GM21576 (cell line): ENCODE results near the gene SPTBN1.
A peak's percentile ranks its signal among the peaks of the same experiment; 100 is the strongest.
"Not testable (repeated sequence)": the region's sequence is repeated elsewhere in the genome, so short reads cannot be mapped to it uniquely, and the experiment has no call there.

Experiments used
- ATAC-seq: cut with Tn5 transposase; IDR thresholded peaks from one replicate; pipeline ENCODE4 v1.9.1; 2021; ENCODE audit warnings: mild to moderate bottlenecking, moderate library complexity; ENCODE audit not compliant: unreplicated experiment

Gene SPTBN1

GRCh38 chr2:54499661-54500060, 43.5 kb downstream of the SPTBN1 start:
- ATAC-seq, result no peak

- no peak for ATAC-seq
These were observed 44.5 kb downstream of the SPTBN1 start for GRCh38 chr2:54500404-54501205.

GRCh38 chr2:54502731-54503130, 46.6 kb downstream of the SPTBN1 start:
- no peak for ATAC-seq

GRCh38 chr2:54503192-54503591, 47.1 kb downstream of the SPTBN1 start:
- ATAC-seq, result no peak

- no peak for ATAC-seq
These were observed 47.7 kb downstream of the SPTBN1 start for GRCh38 chr2:54503828-54504227.

- ATAC-seq, result no peak
These were observed 48.7 kb downstream of the SPTBN1 start for GRCh38 chr2:54504866-54505265.

GRCh38 chr2:54508541-54508940, 52.4 kb downstream of the SPTBN1 start:
- ATAC-seq, result no peak

GRCh38 chr2:54509043-54509442, 52.9 kb downstream of the SPTBN1 start:
- not testable (repeated sequence) for ATAC-seq

GRCh38 chr2:54510916-54511315, 54.8 kb downstream of the SPTBN1 start:
- ATAC-seq, result no peak

GRCh38 chr2:54512183-54512582, 56.1 kb downstream of the SPTBN1 start:
- no peak for ATAC-seq

GRCh38 chr2:54512663-54513362, 56.7 kb downstream of the SPTBN1 start:
- ATAC-seq, result no peak

- no peak for ATAC-seq
These were observed 57.2 kb downstream of the SPTBN1 start for GRCh38 chr2:54513363-54513715.

- ATAC-seq, result no peak
These were observed 58.9 kb downstream of the SPTBN1 start for GRCh38 chr2:54514822-54515569.

GRCh38 chr2:54516842-54517241, 60.7 kb downstream of the SPTBN1 start:
- ATAC-seq, result no peak

GRCh38 chr2:54518016-54518415, 61.9 kb downstream of the SPTBN1 start:
- ATAC-seq, result not testable (repeated sequence)

GRCh38 chr2:54518430-54518829, 62.3 kb downstream of the SPTBN1 start:
- no peak for ATAC-seq

GRCh38 chr2:54519841-54520459, 63.8 kb downstream of the SPTBN1 start:
- ATAC-seq, result no peak

- ATAC-seq, result no peak
These were observed 64.6 kb downstream of the SPTBN1 start for GRCh38 chr2:54520687-54521086.

- peak; percentile 81 for ATAC-seq
These were observed 66.6 kb downstream of the SPTBN1 start for GRCh38 chr2:54522624-54523281.

GRCh38 chr2:54523324-54523959, 67.3 kb downstream of the SPTBN1 start:
- ATAC-seq, result no peak
